Peyer's patch (tissue), 4 donors: Measurements from ENCODE around the gene AHSA1. TPM values are rescaled to one million over a fixed set of nuclear protein-coding genes. Genes with fewer than 3 reads are reported as not detected.

Source experiments
- DNase-seq, 3 donors: peaks; one replicate each; pipeline ENCODE4 v3.0.0-alpha.2; 2017 to 2019
- H3K27ac ChIP-seq, 4 donors: fragments of 200-600 bp; sonication (generic); one replicate each; pipeline ENCODE4 v1.5.1; 2016 to 2019
- H3K27me3 ChIP-seq, 2 donors: fragments of 200-600 bp; sonication (generic); one replicate each; pipeline ENCODE4 v1.5.1; 2019
- H3K36me3 ChIP-seq, 3 donors: fragments of 200-600 bp; sonication (generic); one replicate each; pipeline ENCODE4 v1.5.1; 2016 to 2019
- H3K4me1 ChIP-seq, 4 donors: fragments of 200-600 bp; sonication (generic); one replicate each; pipeline ENCODE4 v1.5.1; 2016 to 2019
- H3K4me3 ChIP-seq, 4 donors: fragments of 200-600 bp; sonication (generic); 1 replicate in 3 of 4; 2 replicates in 1 of 4; pipeline ENCODE4 v1.5.1; 2016 to 2019; ENCODE audit warnings: mild to moderate bottlenecking in 1 of 4
- H3K9me3 ChIP-seq, 4 donors: fragments of 200-600 bp; sonication (generic); one replicate each; pipeline ENCODE4 v1.5.1; 2016 to 2019; ENCODE audit warnings: mild to moderate bottlenecking in 1 of 4
- CTCF ChIP-seq, 6 experiments: fragments of 450-650 bp in 4 of 6; fragments of 200-600 bp in 2 of 6; sonication (generic) in 1 of 6; IDR thresholded peaks; one replicate each; pipeline ENCODE4 v1.5.1; 2017 to 2019; ENCODE audit warnings: antibody characterized with exemption in 6 of 6, mild to moderate bottlenecking in 3 of 6, moderate library complexity in 1 of 6
- POLR2A ChIP-seq, 2 donors: fragments of 450-650 bp; IDR thresholded peaks; one replicate each; pipeline ENCODE4 v1.5.1; 2017; ENCODE audit warnings: antibody characterized with exemption in 2 of 2, mild to moderate bottlenecking in 2 of 2, moderate library complexity in 2 of 2
- total RNA-seq, 4 donors: library from RNA; depleted of rRNA; stranded (reverse); fragments of >200 nt; gene quantifications; one replicate each; pipeline ENCODE4 v1.1.0, GENCODE V29; 2016

AHSA1 gene
- total RNA-seq, 4 donors from 2014 or later, result 56.6 to 129 (median 80.9) TPM

DNA sequence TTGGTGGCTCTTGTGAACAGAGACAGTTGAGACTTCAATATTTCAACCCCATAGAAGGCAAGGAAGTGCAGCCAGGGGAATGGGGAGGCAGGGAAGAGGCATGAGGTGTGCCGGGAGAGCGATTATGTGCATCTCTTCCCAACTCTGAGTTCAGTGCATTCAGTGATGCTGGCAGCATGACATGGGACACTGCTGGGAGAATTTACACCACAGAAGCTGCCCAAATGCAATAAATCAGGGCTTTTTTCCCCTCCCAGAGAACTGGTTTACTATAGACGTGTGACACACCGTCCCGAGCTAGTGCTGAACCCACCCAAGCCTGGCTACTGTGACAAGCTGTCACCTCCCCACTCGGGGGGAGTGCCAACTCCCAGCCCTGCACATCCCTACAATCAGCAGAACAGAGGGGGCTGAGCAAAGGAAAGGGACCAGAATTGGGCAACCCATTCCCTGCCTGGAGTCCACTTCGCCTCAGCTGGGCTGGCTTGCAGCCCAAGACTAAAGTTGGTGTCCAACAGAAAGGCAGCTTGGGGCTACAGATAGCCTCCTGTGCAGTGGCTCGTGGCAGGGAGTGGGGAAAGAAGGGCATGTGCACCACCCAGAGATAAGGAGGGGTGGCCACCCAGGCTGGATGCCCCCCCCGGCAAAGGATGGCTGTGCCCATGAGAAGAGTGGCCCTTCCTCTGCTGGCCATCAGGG lies 16.7 kb downstream of the AHSA1 start:
- Histone ChIP-seq H3K4me3 (no peak overlapping the region), H3K9me3 (no peaks in the 10 kb centered on the region), H3K27me3 (no peaks in the 10 kb centered on the region), H3K36me3 (peaks cover 0 to 1% (median 0%) of the 10 kb centered on the region in 3 donors), H3K4me1 (no peaks in the 10 kb centered on the region), H3K27ac (no peak overlapping the region)
- no peak for DNase-seq
- TF ChIP-seq CTCF (IDR thresholded peaks at IDR 0.05), result no peak
- TF ChIP-seq POLR2A (IDR thresholded peaks at IDR 0.05), result no peak

DNA sequence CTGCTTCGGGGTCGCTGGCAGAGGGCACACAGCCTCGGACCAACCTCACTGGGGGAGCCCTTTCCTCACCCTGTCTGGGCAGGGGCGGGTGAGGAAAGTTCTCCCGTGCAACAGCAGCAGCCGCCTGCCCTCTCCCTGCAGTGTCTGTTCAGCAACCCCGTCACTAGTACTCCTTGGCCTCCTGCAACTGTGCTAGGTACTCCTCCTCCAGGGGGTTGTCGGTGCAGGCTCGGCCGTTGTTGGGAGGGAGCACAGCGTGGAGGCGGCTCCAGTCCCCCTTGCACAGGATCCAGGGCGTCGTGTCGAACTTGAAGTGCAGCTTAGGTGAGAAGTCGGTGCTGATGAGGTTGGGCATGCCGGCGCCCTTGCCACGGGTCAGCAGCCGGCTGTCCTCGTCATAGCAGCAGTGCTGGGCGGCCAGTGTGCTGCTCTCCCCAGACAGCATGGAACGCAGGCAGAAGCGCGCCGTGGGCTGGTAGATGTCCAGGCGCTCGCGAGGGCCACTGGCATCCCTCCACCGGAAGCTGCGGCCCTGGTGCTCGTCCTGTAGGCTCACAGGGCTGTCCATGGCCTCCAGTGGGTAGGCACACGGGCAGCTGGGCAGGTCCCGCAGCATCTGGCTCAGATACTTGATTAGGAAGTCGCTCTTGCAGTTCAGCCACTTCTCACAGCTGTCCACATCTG lies 17.7 kb downstream of the AHSA1 start:
- DNase-seq, result no peak
- Histone ChIP-seq H3K27me3 (no peaks in the 10 kb centered on the region), H3K36me3 (no peaks in the 10 kb centered on the region), H3K4me3 (no peak overlapping the region), H3K4me1 (no peaks in the 10 kb centered on the region), H3K27ac (no peak overlapping the region), H3K9me3 (no peaks in the 10 kb centered on the region)
- TF ChIP-seq CTCF (IDR thresholded peaks at IDR 0.05) (no peak), POLR2A (IDR thresholded peaks at IDR 0.05) (no peak)

GRCh38 chr14:77478029-77478428 lies 20.1 kb downstream of the AHSA1 start:
- Histone ChIP-seq H3K9me3 (no peaks in the 10 kb centered on the region), H3K27me3 (no peaks in the 10 kb centered on the region), H3K27ac (no peak overlapping the region), H3K4me1 (no peaks in the 10 kb centered on the region), H3K36me3 (no peaks in the 10 kb centered on the region), H3K4me3 (no peak overlapping the region)
- DNase-seq, result no peak
- TF ChIP-seq POLR2A (IDR thresholded peaks at IDR 0.05), result no peak
- TF ChIP-seq CTCF (IDR thresholded peaks at IDR 0.05), result no peak

DNA sequence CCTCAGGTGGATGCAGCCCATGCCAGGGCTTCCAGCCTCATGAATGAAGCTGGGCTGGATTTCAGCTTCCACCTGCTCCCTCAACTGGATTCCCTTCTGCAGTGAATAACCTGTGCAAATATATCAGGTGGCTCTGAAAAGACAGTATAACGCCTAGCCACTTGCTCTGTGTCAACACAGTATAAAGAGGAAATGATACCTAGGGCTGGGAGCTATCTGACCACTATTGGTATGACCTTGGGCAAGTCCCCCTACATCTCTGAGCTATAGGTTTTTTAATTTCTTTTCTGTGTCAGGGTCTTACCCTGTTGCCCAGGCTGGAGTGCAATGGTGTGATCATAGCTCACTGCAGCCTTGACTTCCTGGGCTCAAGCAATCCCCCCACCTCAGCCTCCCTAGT lies 20.9 kb downstream of the AHSA1 start:
- H3K27me3 ChIP-seq, result no peaks in the 10 kb centered on the region
- no peaks in the 10 kb centered on the region for H3K9me3 ChIP-seq
- H3K36me3 ChIP-seq, result no peaks in the 10 kb centered on the region
- H3K27ac ChIP-seq, result no peak overlapping the region
- no peak for DNase-seq
- TF ChIP-seq CTCF (IDR thresholded peaks at IDR 0.05) (no peak), POLR2A (IDR thresholded peaks at IDR 0.05) (no peak)
- no peak overlapping the region for H3K4me3 ChIP-seq
- no peaks in the 10 kb centered on the region for H3K4me1 ChIP-seq

DNA sequence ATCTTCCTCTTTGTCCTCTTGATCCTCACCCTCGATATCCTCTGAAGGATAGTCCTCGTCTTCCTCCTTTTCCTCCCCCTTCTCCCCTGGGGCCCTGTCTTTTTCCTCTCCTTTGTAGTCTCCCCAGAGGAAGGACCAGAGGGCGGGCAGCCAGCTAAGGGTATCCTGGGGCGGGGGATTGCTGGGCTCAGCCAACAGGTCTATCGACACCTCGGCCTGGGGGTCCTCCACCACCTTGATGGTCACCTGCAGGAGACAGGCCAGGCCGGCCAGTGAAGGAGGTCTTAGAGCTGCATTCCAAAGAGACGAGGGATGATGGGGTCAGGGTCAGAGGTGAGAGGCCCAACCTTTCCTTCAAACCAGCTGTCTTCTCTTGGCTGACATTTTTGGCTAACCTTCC lies 24.5 kb downstream of the AHSA1 start:
- no peaks in the 10 kb centered on the region for H3K9me3 ChIP-seq
- H3K27ac ChIP-seq, result no peak overlapping the region
- no peak overlapping the region for H3K4me3 ChIP-seq
- no peaks in the 10 kb centered on the region for H3K36me3 ChIP-seq
- H3K27me3 ChIP-seq, result no peaks in the 10 kb centered on the region
- no peak for DNase-seq
- H3K4me1 ChIP-seq, result no peaks in the 10 kb centered on the region
- TF ChIP-seq CTCF (IDR thresholded peaks at IDR 0.05) (no peak), POLR2A (IDR thresholded peaks at IDR 0.05) (no peak)
